Upper lobe of right lung (tissue), 1 donor: ENCODE data around the gene GMDS. TPM values are rescaled to one million over a fixed set of nuclear protein-coding genes. Genes with fewer than 3 reads are reported as not detected.

Experiments
- ATAC-seq: fragments of 200-7000 bp; cut with Tn5 transposase; one replicate; pipeline ENCODE4 v1.9.1; 2020; ENCODE audit warnings: mild to moderate bottlenecking, moderate library complexity
- DNase-seq: peaks from one replicate; pipeline ENCODE4 v3.0.0-alpha.2; 2020
- H3K27ac ChIP-seq: fragments of 200-600 bp; one replicate; pipeline ENCODE4 v1.8.0; 2022
- H3K27me3 ChIP-seq: fragments of 200-600 bp; one replicate; pipeline ENCODE4 v1.8.0; 2022; ENCODE audit warnings: mild to moderate bottlenecking
- H3K36me3 ChIP-seq: fragments of 200-600 bp; one replicate; pipeline ENCODE4 v1.8.0; 2022
- H3K4me1 ChIP-seq: fragments of 200-600 bp; one replicate; pipeline ENCODE4 v1.8.0; 2022
- H3K4me3 ChIP-seq: fragments of 200-600 bp; one replicate; pipeline ENCODE4 v1.8.0; 2022; ENCODE audit warnings: mild to moderate bottlenecking
- H3K9me3 ChIP-seq: fragments of 200-600 bp; one replicate; pipeline ENCODE4 v1.8.0; 2022
- CTCF ChIP-seq: fragments of 200-600 bp; IDR thresholded peaks from one replicate; pipeline ENCODE4 v1.8.0; 2022; ENCODE audit warnings: antibody characterized with exemption
- intact Hi-C: fragments of 100-400 bp; cut with DNase I; formaldehyde crosslinking; loops from one replicate; pipeline ENCODE4 v1.11.0; 2022
- total RNA-seq: library from RNA; stranded (reverse); fragmentation: NEBNext Ultra II Directional; extraction: Animal tissue kit (Norgen Biotek cat#: 25700); gene quantifications from one replicate; pipeline ENCODE4 v1.2.1, GENCODE V29; 2021
- donor health status: DM: no; HTN: yes; CAD: no; lungs with severe emphysema.

Gene GMDS
- total RNA-seq, 1 donor from 2014 or later: 12.2 TPM

- no peaks in the 10 kb centered on the region for H3K9me3 ChIP-seq
- peaks cover 75% of the 10 kb centered on the region for H3K27me3 ChIP-seq
- no peak overlapping the region for H3K4me3 ChIP-seq
- no peak for TF ChIP-seq CTCF
- ATAC-seq (no peak), DNase-seq (no peak)
- no peaks in the 10 kb centered on the region for H3K36me3 ChIP-seq
- H3K4me1 ChIP-seq: peaks cover 9% of the 10 kb centered on the region
- H3K27ac ChIP-seq: no peak overlapping the region
- intact Hi-C loops: no loop called here
Observed at GRCh38 chr6:1625794-1626435, 619.5 kb downstream of the GMDS start.

GRCh38 chr6:1624851-1625781, 620.3 kb downstream of the GMDS start:
- Histone ChIP-seq H3K4me3 (peak overlapping the region; percentile 51), H3K4me1 (peaks cover 9% of the 10 kb centered on the region), H3K9me3 (no peaks in the 10 kb centered on the region), H3K36me3 (no peaks in the 10 kb centered on the region), H3K27me3 (peaks cover 83% of the 10 kb centered on the region), H3K27ac (no peak overlapping the region)
- intact Hi-C loops: no loop called here
- DNase-seq: no peak
- no peak for TF ChIP-seq CTCF
- ATAC-seq: peak; percentile 64

- no peak for TF ChIP-seq CTCF
- Histone ChIP-seq H3K4me3 (peak overlapping the region; percentile 51), H3K36me3 (no peaks in the 10 kb centered on the region), H3K4me1 (peaks cover 14% of the 10 kb centered on the region), H3K9me3 (no peaks in the 10 kb centered on the region), H3K27me3 (peaks cover 91% of the 10 kb centered on the region), H3K27ac (no peak overlapping the region)
- intact Hi-C loops: no loop called here
- DNase-seq: no peak
- peak; percentile 8 for ATAC-seq
Observed at GRCh38 chr6:1624058-1624850, 621.2 kb downstream of the GMDS start.

GRCh38 chr6:1623769-1624057, 621.7 kb downstream of the GMDS start:
- no peak for TF ChIP-seq CTCF
- Histone ChIP-seq H3K4me3 (no peak overlapping the region), H3K27me3 (peaks cover 91% of the 10 kb centered on the region), H3K27ac (no peak overlapping the region), H3K9me3 (no peaks in the 10 kb centered on the region), H3K36me3 (no peaks in the 10 kb centered on the region), H3K4me1 (peaks cover 14% of the 10 kb centered on the region)
- DNase-seq (no peak), ATAC-seq (no peak)
- intact Hi-C loops: no loop called here

- ATAC-seq: no peak
- peaks cover 14% of the 10 kb centered on the region for H3K4me1 ChIP-seq
- no peaks in the 10 kb centered on the region for H3K36me3 ChIP-seq
- intact Hi-C loops: no loop called here
- peaks cover 90% of the 10 kb centered on the region for H3K27me3 ChIP-seq
- H3K4me3 ChIP-seq: no peak overlapping the region
- DNase-seq: no peak
- TF ChIP-seq CTCF: no peak
- H3K27ac ChIP-seq: no peak overlapping the region
- H3K9me3 ChIP-seq: no peaks in the 10 kb centered on the region
Observed at GRCh38 chr6:1622851-1623768, 622.3 kb downstream of the GMDS start.
